Testis (tissue), 3 donors: Measurements from ENCODE around the gene FARP1. TPM values are rescaled to one million over a fixed set of nuclear protein-coding genes. Genes with fewer than 3 reads are reported as not detected.

Source experiments
- DNase-seq: peaks from one replicate; pipeline ENCODE4 v3.0.0-alpha.2; 2019
- H3K27ac ChIP-seq, 2 donors: fragments of 200-600 bp; sonication (generic); one replicate each; pipeline ENCODE4 v1.5.1; 2019
- H3K27me3 ChIP-seq: fragments of 200-600 bp; sonication (generic); one replicate; pipeline ENCODE4 v1.5.1; 2019
- H3K36me3 ChIP-seq: fragments of 200-600 bp; sonication (generic); one replicate; pipeline ENCODE4 v1.5.1; 2017; ENCODE audit warnings: low read depth; ENCODE audit errors: missing control alignments
- H3K4me1 ChIP-seq: fragments of 200-600 bp; sonication (generic); one replicate; pipeline ENCODE4 v1.5.1; 2019
- H3K4me3 ChIP-seq, 2 donors: fragments of 200-600 bp; sonication (generic); one replicate each; pipeline ENCODE4 v1.5.1; 2017 to 2019
- H3K9me3 ChIP-seq: fragments of 200-600 bp; sonication (generic); one replicate; pipeline ENCODE4 v1.5.1; 2017
- POLR2A ChIP-seq: fragments of 450-650 bp; IDR thresholded peaks from one replicate; pipeline ENCODE4 v1.6.1; 2017; ENCODE audit warnings: antibody characterized with exemption, mild to moderate bottlenecking, moderate library complexity
- WGBS, 2 donors: methylation state at CpG; one replicate each; pipeline ENCODE4 v1.1.5; 2018; 5-methylcytosine and 5-hydroxymethylcytosine counted together
- intact Hi-C: fragments of 100-400 bp; cut with DNase I; formaldehyde crosslinking; loops from one replicate; pipeline ENCODE4 v1.15.1; 2023; ENCODE audit warnings: low total_unique reads
- polyA plus RNA-seq: library from polyadenylated mRNA; stranded (reverse); fragments of 350-450 nt; fragmentation: Illumina TruSeq; extraction: RNeasy Lipid Tissue Mini Kit (QIAGEN cat#74804); gene quantifications from one replicate; pipeline ENCODE4 v1.2.3, GENCODE V29; 2014; ENCODE audit warnings: low read depth, low replicate concordance; ENCODE audit not compliant: insufficient read depth
- total RNA-seq, 2 donors: library from RNA; depleted of rRNA; stranded (reverse); fragments of >200 nt; gene quantifications; one replicate each; pipeline ENCODE4 v1.2.3, GENCODE V29; 2016
- TF ChIP-seq, protein P1 (sequence below), 3 experiments: fragments of 450-650 bp in 2 of 3; fragments of 200-600 bp in 1 of 3; sonication (generic) in 1 of 3; IDR thresholded peaks; one replicate each; pipeline ENCODE4 v1.5.1; 2016 to 2019; ENCODE audit warnings: antibody characterized with exemption in 3 of 3, mild to moderate bottlenecking in 2 of 3, moderate library complexity in 1 of 3

The FARP1 gene
- total and polyA plus RNA-seq, 3 donors from 2014 or later = 54.0 to 130 (median 69.1) TPM

DNA sequence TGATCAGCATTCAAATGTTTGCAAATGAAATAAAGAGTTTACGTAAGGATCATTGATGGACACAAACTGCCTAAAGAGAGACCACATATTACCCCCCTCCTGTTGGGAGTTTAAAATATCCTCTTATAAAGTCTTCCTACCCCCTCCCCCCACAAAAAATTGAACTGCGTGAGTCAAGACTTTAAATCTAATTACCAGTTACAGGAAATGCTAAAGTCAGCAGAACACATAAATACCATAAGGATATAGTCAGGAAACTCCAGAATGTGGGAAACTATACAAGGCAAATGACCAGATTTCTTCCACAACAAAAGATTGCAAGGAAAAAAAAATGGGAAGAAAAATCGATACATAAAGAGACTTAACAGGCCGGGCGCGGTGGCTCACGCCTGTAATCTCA lies 44.4 kb upstream of the FARP1 start:
- WGBS, 2 donors = 81 to 86% methylated on average over 7 of the region's 7 CpGs
- Histone ChIP-seq H3K4me3 (no peak overlapping the region), H3K27ac (no peak overlapping the region), H3K9me3 (no peaks in the 10 kb centered on the region), H3K36me3 (no peaks in the 10 kb centered on the region), H3K4me1 (no peaks in the 10 kb centered on the region), H3K27me3 (no peaks in the 10 kb centered on the region)
- TF ChIP-seq POLR2A = no peak
- TF ChIP-seq, protein P1, sequence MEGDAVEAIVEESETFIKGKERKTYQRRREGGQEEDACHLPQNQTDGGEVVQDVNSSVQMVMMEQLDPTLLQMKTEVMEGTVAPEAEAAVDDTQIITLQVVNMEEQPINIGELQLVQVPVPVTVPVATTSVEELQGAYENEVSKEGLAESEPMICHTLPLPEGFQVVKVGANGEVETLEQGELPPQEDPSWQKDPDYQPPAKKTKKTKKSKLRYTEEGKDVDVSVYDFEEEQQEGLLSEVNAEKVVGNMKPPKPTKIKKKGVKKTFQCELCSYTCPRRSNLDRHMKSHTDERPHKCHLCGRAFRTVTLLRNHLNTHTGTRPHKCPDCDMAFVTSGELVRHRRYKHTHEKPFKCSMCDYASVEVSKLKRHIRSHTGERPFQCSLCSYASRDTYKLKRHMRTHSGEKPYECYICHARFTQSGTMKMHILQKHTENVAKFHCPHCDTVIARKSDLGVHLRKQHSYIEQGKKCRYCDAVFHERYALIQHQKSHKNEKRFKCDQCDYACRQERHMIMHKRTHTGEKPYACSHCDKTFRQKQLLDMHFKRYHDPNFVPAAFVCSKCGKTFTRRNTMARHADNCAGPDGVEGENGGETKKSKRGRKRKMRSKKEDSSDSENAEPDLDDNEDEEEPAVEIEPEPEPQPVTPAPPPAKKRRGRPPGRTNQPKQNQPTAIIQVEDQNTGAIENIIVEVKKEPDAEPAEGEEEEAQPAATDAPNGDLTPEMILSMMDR (IDR thresholded peaks at IDR 0.05) = no peak
- intact Hi-C loops = no loop called here
- DNase-seq = no peak

DNA sequence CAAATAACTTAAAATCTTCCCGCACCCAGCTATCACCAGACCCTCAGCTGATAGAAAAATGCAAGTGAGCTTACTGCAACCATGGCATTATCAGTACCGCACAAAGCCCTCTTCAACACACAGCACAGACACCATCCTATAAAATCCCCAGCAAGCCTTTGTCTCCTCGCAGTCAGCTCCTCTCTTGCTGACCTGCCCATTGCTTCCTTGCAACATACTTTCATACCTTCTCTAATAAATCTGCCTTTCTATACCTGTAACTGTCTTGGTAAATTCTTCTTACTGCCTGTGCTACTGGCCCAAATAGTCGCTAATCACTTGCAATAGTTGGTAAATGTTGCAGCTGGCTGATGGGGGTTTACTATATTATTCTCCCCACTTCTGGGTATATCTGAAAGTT lies 43.3 kb upstream of the FARP1 start:
- Histone ChIP-seq H3K27me3 (no peaks in the 10 kb centered on the region), H3K4me3 (no peak overlapping the region), H3K36me3 (no peaks in the 10 kb centered on the region), H3K4me1 (no peaks in the 10 kb centered on the region), H3K9me3 (no peaks in the 10 kb centered on the region), H3K27ac (no peak overlapping the region)
- TF ChIP-seq POLR2A = no peak
- TF ChIP-seq, protein P1 (IDR thresholded peaks at IDR 0.05) = no peak
- intact Hi-C loops = no loop called here
- WGBS, 2 donors = 95 to 96% methylated on average over 4 of the region's 4 CpGs
- DNase-seq = no peak

DNA sequence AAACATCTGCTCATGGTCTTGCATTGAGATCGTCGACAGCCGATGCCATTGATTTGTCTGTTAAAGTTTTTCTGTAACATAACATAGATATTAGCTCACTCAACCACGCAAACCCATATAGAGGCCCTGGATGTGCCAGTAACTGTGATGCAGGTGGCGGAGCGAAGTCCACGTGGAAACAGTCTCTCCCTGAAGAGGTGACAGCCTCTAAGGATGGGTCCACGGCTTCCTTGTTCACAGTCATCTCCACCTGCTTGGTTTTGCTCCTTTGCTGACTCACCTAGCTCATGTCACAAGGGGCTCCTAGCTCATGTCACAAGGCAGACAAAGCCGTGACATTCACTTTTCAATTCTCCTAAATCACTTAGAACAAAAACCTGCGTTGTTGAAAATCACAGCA lies 42.4 kb upstream of the FARP1 start:
- Histone ChIP-seq H3K9me3 (no peaks in the 10 kb centered on the region), H3K4me3 (no peak overlapping the region), H3K27me3 (no peaks in the 10 kb centered on the region), H3K36me3 (no peaks in the 10 kb centered on the region), H3K4me1 (no peaks in the 10 kb centered on the region), H3K27ac (no peak overlapping the region)
- TF ChIP-seq, protein P1 (IDR thresholded peaks at IDR 0.05) = no peak
- TF ChIP-seq POLR2A = no peak
- intact Hi-C loops = no loop called here
- WGBS, 2 donors = 93 to 98% methylated on average over 10 of the region's 10 CpGs
- no peak for DNase-seq

DNA sequence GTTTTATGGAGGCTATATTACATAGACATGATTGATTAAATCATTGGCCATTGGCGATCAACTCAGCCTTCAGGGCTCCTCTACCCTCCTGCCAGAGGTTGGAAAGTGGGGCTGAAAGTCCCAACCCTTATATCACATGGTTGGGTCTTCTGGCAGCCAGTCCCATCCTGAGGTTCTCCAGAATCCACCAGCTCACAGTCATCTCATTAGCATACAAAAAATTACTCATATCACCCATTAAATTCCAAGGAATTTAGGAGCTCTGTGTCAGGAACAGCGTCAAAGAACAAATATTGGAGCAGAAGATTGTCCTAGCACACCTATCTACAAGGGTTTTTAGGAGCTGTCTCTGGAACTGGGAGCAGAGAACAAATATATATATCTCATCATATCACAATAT lies 39.4 kb upstream of the FARP1 start:
- intact Hi-C loops = no loop called here
- 81 to 95% methylated on average over 2 of the region's 2 CpGs for WGBS, 2 donors
- no peak for DNase-seq
- no peak overlapping the region for H3K27ac ChIP-seq
- no peaks in the 10 kb centered on the region for H3K9me3 ChIP-seq
- H3K4me3 ChIP-seq = no peak overlapping the region
- no peaks in the 10 kb centered on the region for H3K36me3 ChIP-seq
- H3K27me3 ChIP-seq = no peaks in the 10 kb centered on the region
- no peaks in the 10 kb centered on the region for H3K4me1 ChIP-seq
- TF ChIP-seq, protein P1 (IDR thresholded peaks at IDR 0.05) = no peak

- WGBS, 2 donors = 75 to 78% methylated on average over 10 of the region's 10 CpGs
- no peak overlapping the region for H3K27ac ChIP-seq
- H3K36me3 ChIP-seq = no peaks in the 10 kb centered on the region
- H3K9me3 ChIP-seq = no peaks in the 10 kb centered on the region
- H3K27me3 ChIP-seq = no peaks in the 10 kb centered on the region
- intact Hi-C loops = no loop called here
- H3K4me3 ChIP-seq = no peak overlapping the region
- no peak for TF ChIP-seq POLR2A
- TF ChIP-seq, protein P1 (IDR thresholded peaks at IDR 0.05) = no peak
- H3K4me1 ChIP-seq = no peaks in the 10 kb centered on the region
- no peak for DNase-seq
Observed at GRCh38 chr13:98103942-98104880, 38.7 kb upstream of the FARP1 start.
